Raji (cell line): ENCODE results near the gene MT2A.

Source experiments
- POLR2A ChIP-seq: IDR thresholded peaks from 2 replicates; pipeline ENCODE4 v1.6.1; 2011; ENCODE audit warnings: low read depth, low read length, control low read depth; ENCODE audit not compliant: insufficient read depth

Gene MT2A

DNA sequence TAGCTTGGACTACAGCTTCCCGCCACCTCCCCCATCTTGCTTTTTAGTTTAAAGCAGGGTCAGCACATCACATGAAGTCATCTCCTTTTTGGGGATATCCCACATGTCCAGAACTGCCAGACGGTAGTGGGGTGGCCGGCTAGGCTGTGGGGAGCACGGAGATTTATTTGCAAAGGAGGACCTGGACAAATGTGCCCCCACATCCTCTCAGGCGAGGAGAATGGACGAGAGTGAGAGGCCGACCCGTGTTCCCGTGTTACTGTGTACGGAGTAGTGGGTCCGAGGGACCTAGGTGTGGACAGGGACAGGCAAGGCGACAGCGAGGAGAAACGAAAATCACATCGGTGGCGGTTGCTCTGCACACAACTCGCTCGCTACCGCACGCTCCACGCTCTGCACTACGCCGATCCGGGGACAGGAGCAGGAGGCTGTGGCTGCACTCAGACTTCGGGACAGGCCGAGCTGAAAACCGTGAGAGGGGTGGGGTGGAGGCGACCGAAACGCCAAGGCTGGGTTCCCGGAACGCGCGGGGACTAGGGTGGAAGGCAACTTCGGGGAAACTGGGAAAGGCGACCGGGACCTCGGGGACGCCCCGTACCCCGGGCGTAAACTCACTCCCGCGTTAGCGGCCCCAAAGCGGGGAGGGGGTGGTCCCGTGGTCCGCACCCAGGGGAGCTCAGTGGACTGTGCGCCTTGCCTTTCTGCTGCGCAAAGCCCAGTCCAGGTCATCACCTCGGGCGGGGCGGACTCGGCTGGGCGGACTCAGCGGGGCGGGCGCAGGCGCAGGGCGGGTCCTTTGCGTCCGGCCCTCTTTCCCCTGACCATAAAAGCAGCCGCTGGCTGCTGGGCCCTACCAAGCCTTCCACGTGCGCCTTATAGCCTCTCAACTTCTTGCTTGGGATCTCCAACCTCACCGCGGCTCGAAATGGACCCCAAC lies 29.7 kb downstream of the MT2A start, which contains the start of gene MT1A:
Gene MT1A (plus strand): TSS at position 853 of the 937 bp plus-strand sequence. CDS start 73 bp downstream, at position 926.
- TF ChIP-seq POLR2A = no peak

GRCh38 chr16:56639045-56639444 lies 30.7 kb downstream of the MT2A start:
- no peak for TF ChIP-seq POLR2A

DNA sequence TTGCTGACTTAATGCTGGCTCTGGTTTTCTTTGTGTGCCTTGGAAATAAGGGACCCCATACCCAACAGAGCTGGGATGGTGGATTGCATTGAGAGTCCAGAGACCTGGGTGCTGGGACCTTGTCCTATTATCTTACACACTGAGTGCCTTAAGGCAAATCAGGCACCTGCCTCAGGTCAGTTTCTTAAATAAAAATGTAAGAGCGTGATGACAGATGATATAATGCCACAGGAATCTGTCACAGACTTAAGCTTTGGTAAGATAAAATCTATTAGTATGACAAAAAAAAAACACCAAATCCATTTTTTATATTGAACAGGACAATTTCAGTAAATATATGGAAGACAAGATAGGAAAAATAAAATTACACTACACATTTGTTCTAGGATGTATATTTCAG lies 31.7 kb downstream of the MT2A start:
- TF ChIP-seq POLR2A = no peak

- no peak for TF ChIP-seq POLR2A
Measured at GRCh38 chr16:56641166-56641565, 32.8 kb downstream of the MT2A start.

GRCh38 chr16:56643080-56643778 lies 34.8 kb downstream of the MT2A start:
- TF ChIP-seq POLR2A = no peak

DNA sequence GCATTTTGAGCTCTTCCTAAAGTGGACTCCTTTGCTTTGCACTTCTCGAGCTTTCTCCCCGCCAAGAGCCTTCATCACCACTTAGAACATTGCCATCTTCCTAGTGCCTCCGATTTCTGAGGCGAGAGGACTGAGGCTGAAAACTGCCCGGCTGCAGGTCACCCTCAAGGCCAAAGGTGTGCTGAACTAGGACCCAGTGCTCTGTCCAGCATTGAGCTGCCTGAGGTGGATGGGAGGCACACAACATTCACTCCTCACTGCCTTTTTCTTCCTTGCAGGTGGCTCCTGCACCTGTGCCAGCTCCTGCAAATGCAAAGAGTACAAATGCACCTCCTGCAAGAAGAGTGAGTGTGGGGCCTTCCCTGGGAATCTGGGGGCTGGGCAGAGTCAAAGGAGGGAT lies 35.4 kb downstream of the MT2A start:
- TF ChIP-seq POLR2A = no peak

GRCh38 chr16:56645311-56645710 lies 36.9 kb downstream of the MT2A start:
- TF ChIP-seq POLR2A = no peak

DNA sequence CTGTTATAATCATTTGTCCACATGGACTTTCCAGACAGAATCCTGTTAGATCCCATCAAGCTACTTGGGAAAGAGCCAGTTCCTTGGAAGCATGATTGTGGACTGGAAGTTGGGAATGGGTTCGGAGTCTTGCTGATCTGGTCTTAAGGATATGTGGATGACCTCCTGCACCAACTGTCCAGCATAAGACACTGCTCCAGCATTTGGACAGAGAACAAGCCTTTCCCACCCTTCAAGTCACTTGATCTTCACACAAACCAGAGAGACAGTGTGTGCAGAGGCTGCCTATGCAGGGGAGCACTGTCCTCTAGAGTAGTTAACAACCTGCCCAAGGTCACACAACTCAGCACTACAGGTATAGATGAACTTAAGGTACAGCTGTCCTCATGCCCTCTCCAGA lies 37.5 kb downstream of the MT2A start:
- TF ChIP-seq POLR2A = no peak

GRCh38 chr16:56647641-56648431 lies 39.5 kb downstream of the MT2A start:
- no peak for TF ChIP-seq POLR2A

GRCh38 chr16:56649271-56649670 lies 40.9 kb downstream of the MT2A start:
- TF ChIP-seq POLR2A = no peak

DNA sequence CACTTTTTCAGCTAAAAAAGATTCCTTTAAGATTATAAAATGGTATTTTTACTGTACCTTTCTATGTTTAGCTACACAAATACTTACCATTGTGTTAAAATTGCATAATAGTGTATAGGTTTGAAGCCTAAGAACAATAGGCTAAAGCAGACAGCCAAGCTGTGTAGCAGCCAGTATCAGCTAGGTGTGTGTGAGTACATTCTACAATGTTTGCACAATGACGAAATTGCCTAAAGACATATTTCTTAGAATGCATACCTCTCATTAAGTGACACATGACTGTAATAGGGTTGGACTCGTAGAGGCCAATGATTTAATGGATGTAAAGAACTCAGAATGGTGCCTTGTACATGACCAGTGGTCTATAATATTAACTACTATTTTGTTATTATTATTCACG lies 41.4 kb downstream of the MT2A start:
- no peak for TF ChIP-seq POLR2A

DNA sequence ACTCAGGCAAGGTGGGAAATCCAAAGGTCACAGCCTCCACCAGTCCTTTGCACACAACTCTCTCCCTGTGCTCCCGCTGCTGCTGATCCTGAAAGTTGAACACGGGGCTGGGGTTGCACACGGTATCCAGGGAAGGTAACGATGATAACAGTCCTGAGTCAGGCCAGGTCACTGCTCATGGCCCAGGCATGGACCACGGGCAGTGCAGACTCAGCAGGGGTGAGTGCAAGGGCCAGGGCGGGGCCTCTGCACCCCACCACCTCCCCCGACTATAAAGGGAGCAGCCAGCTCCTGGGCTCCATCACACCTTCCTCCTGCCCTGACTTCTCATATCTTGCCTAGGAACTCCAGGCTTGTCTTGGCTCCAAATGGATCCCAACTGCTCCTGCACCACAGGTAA lies 43.2 kb downstream of the MT2A start, which contains the start of gene MT1B:
Gene MT1B (plus strand): TSS at position 301 of the 400 bp plus-strand sequence. CDS start 68 bp downstream, at position 369.
- TF ChIP-seq POLR2A = no peak

DNA sequence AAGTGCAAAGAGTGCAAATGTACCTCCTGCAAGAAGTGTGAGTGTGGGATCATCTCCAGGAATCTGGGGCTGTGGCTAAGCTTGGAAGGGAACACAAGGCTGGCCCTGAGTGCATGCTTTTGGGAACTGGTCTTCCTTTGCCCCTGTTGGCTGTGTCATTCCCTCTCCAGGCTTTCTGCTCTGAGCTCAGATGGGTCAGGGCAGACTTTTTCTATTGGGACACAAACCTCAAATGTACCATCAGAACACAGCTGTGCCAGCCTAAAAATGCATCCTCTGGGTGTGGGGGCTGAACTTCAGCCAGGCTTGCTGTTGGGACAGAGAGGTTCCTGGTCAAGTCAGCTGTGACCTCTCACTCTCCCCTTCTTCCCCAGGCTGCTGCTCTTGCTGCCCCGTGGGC lies 44.2 kb downstream of the MT2A start:
- TF ChIP-seq POLR2A = no peak

DNA sequence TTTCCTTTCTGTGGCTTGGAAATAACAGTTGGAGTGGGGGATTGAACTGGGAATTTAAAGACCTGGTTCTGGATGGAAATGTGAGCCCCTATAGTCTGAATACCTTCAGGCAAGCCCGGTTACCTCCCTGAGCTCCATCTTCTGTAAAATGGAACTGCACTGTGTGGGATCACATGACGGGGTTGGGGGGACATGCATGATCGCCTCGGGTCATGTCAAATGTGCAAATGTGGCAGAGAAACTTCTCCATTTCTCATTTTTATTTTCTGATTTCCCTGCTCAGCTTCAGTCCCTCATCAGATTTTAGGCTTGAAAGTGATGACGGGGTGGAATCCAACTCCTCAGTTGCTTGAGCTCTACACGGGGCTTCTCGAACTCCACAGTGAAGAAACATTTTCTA lies 44.8 kb downstream of the MT2A start:
- no peak for TF ChIP-seq POLR2A
